Neural cell (in vitro differentiated cells): ENCODE results near the gene DENND4B.

Experiments used
- CTCF ChIP-seq: fragments of 450-650 bp; IDR thresholded peaks from 2 replicates; pipeline ENCODE4 v1.5.1; 2014; ENCODE audit warnings: antibody characterized with exemption, mild to moderate bottlenecking, moderate library complexity; ENCODE audit not compliant: poor library complexity, severe bottlenecking
- EP300 ChIP-seq: fragments of 450-650 bp; conservative IDR thresholded peaks from 2 replicates; pipeline ENCODE4 v1.6.1; 2014; ENCODE audit warnings: antibody characterized with exemption, mild to moderate bottlenecking, moderate library complexity; ENCODE audit not compliant: poor library complexity, severe bottlenecking
- EZH2 ChIP-seq: fragments of 200-600, 300-800 bp; shearing (Covaris generic), sonication (generic); IDR thresholded peaks from 2 replicates; pipeline ENCODE4 v1.6.1; 2014; ENCODE audit warnings: antibody characterized with exemption, low read length, borderline replicate concordance, mild to moderate bottlenecking; ENCODE audit not compliant: insufficient read depth, poor library complexity, severe bottlenecking
- MXI1 ChIP-seq: fragments of 450-650 bp; conservative IDR thresholded peaks from 2 replicates; pipeline ENCODE4 v1.6.1; 2014; ENCODE audit warnings: antibody characterized with exemption, mild to moderate bottlenecking; ENCODE audit not compliant: poor library complexity, severe bottlenecking
- POLR2AphosphoS5 ChIP-seq: IDR thresholded peaks from 2 replicates; pipeline ENCODE4 v1.6.1; 2012
- RAD21 ChIP-seq: fragments of 450-650 bp; conservative IDR thresholded peaks from 2 replicates; pipeline ENCODE4 v1.6.1; 2014; ENCODE audit warnings: antibody characterized with exemption, mild to moderate bottlenecking, moderate library complexity
- REST ChIP-seq: IDR thresholded peaks from 2 replicates; pipeline ENCODE4 v1.6.1; 2012; ENCODE audit warnings: borderline replicate concordance
- SMC3 ChIP-seq: fragments of 450-650 bp; conservative IDR thresholded peaks from 2 replicates; pipeline ENCODE4 v1.6.1; 2014; ENCODE audit warnings: antibody characterized with exemption, mild to moderate bottlenecking, moderate library complexity; ENCODE audit not compliant: poor library complexity
- TAF1 ChIP-seq: IDR thresholded peaks from 2 replicates; pipeline ENCODE4 v1.6.1; 2012; ENCODE audit warnings: low read depth

GRCh38 chr1:153995202-153995601 is 48.7 kb upstream of the DENND4B start:
- TF ChIP-seq CTCF (no peak), EZH2 (no peak), MXI1 (no peak), TAF1 (no peak), POLR2AphosphoS5 (no peak), REST (no peak), RAD21 (no peak), EP300 (no peak), SMC3 (no peak)
